Keratinocyte (primary cell): ENCODE data around the gene AGA. TPM values are rescaled to one million over a fixed set of nuclear protein-coding genes. Genes with fewer than 3 reads are reported as not detected.

ENCODE experiments used
- DNase-seq: peaks from one replicate; pipeline ENCODE4 v3.0.0-alpha.2; 2011; ENCODE audit warnings: low read depth, missing footprints, low spot score
- FAIRE-seq: peaks from 2 replicates; lab custom pipeline; 2011; peaks lifted over from hg19 to GRCh38; lab: Jason Lieb, UNC
- H2AFZ ChIP-seq: 2 replicates; pipeline ENCODE4 v1.6.0; 2012; ENCODE audit warnings: low read length, control low read depth, inconsistent platforms; ENCODE audit not compliant: control insufficient read depth
- H3K27ac ChIP-seq: 2 replicates; pipeline ENCODE4 v1.5.1; 2011; ENCODE audit warnings: low read length; ENCODE audit not compliant: control insufficient read depth, insufficient read depth
- H3K27me3 ChIP-seq: 3 replicates; pipeline ENCODE4 v1.6.0; 2011; ENCODE audit warnings: low read length; ENCODE audit not compliant: control insufficient read depth, insufficient read depth; ENCODE audit errors: extremely low read depth
- H3K36me3 ChIP-seq, 2 experiments: 2 replicates in 1 of 2; 3 replicates in 1 of 2; pipeline ENCODE4 v1.5.1; 2011; ENCODE audit warnings: low read length in 2 of 2, mild to moderate bottlenecking in 1 of 2; ENCODE audit not compliant: control insufficient read depth in 2 of 2, insufficient read depth in 2 of 2; ENCODE audit errors: extremely low read depth in 1 of 2
- H3K4me1 ChIP-seq: 3 replicates; pipeline ENCODE4 v1.5.1; 2011; ENCODE audit warnings: low read length; ENCODE audit not compliant: control insufficient read depth, insufficient read depth; ENCODE audit errors: extremely low read depth
- H3K4me2 ChIP-seq: 3 replicates; pipeline ENCODE4 v1.6.0; 2011; ENCODE audit warnings: low read depth, low read length; ENCODE audit not compliant: control insufficient read depth, insufficient read depth; ENCODE audit errors: extremely low read depth
- H3K4me3 ChIP-seq, 3 experiments: fragments of 200-600 bp in 1 of 3; sonication (generic) in 1 of 3; 2 replicates in 2 of 3; 3 replicates in 1 of 3; pipeline ENCODE4 v1.5.1; 2011 to 2016; ENCODE audit warnings: low read length in 3 of 3, mild to moderate bottlenecking in 3 of 3, control low read depth in 2 of 3, inconsistent platforms in 1 of 3, low read depth in 1 of 3, mixed read lengths in 1 of 3, mixed run types in 1 of 3, moderate library complexity in 1 of 3; ENCODE audit not compliant: control insufficient read depth in 2 of 3, insufficient read depth in 2 of 3; ENCODE audit errors: extremely low read depth in 1 of 3
- H3K79me2 ChIP-seq: 2 replicates; pipeline ENCODE4 v1.6.0; 2012; ENCODE audit warnings: low read length; ENCODE audit not compliant: control insufficient read depth, insufficient read depth
- H3K9ac ChIP-seq: 3 replicates; pipeline ENCODE4 v1.6.0; 2011; ENCODE audit warnings: low read length; ENCODE audit not compliant: control insufficient read depth, insufficient read depth; ENCODE audit errors: extremely low read depth
- H3K9me1 ChIP-seq: 3 replicates; pipeline ENCODE4 v1.6.0; 2011; ENCODE audit warnings: low read length; ENCODE audit not compliant: control insufficient read depth, insufficient read depth; ENCODE audit errors: extremely low read depth
- H3K9me3 ChIP-seq: 2 replicates; pipeline ENCODE4 v1.5.1; 2012; ENCODE audit warnings: low read depth, low read length; ENCODE audit not compliant: control insufficient read depth
- H4K20me1 ChIP-seq: 3 replicates; pipeline ENCODE4 v1.6.0; 2011; ENCODE audit warnings: low read length; ENCODE audit not compliant: control insufficient read depth, insufficient read depth; ENCODE audit errors: extremely low read depth
- EZH2 ChIP-seq: IDR thresholded peaks from one replicate; pipeline ENCODE4 v1.6.1; 2012; ENCODE audit warnings: inconsistent platforms, mild to moderate bottlenecking, low read length, moderate library complexity
- dilution Hi-C: fragments of 300-500 bp; cut with MboI; formaldehyde crosslinking; loops from one replicate; pipeline ENCODE4 v1.7.0; 2020; ENCODE audit warnings: low sequenced_read_pairs; ENCODE audit not compliant: extremely low pct_ligation_motif_present
- polyA plus RNA-seq, 5 experiments: library from polyadenylated mRNA; depleted of rRNA in 3 of 5; stranded (reverse) in 3 of 5; stranded (forward) in 1 of 5; unstranded in 1 of 5; fragments of >200 nt; gene quantifications; 1 replicate in 1 of 5; 2 replicates in 3 of 5; 3 replicates in 1 of 5; pipeline versions ENCODE4 v1.2.1 to v1.2.3, GENCODE V29; 2011 to 2012; ENCODE audit warnings: missing spikeins in 2 of 5, low read depth in 1 of 5, low replicate concordance in 1 of 5
- TF ChIP-seq, protein P1 (sequence below), 3 experiments: IDR thresholded peaks in 1 of 3; conservative IDR thresholded peaks in 1 of 3; optimal IDR thresholded peaks in 1 of 3; 2 replicates in 2 of 3; 3 replicates in 1 of 3; pipeline versions ENCODE3 to v1.5.1; 2011; ENCODE audit warnings: low read length in 3 of 3, mild to moderate bottlenecking in 3 of 3, moderate library complexity in 2 of 3, control low read depth in 1 of 3, inconsistent platforms in 1 of 3; ENCODE audit not compliant: insufficient read depth in 2 of 3; ENCODE audit errors: extremely low read depth in 1 of 3

The AGA gene
- polyA plus RNA-seq, 1 donor (not counting 4 experiments of a cell fraction or from before 2014, with no cell fraction given), result 16.7 TPM

DNA sequence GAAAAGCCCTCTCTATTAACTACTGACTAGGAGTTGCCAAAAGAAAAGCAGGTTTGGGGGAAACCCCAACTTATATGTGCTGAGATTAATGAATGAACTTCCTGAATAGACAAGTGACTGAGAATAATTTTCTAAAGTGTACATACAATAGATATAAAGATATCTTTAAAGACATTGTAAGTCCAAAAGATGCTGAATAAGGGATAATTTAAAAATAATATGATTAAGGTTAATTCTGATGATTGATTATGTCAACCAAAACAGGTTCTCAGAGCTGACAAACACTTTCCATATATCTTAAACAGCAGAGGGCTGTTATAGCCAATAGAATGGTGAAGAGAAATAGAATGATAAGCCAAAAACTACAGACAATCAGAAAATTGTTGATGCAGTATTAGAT is 28.6 kb downstream of the AGA start:
- no peaks in the 10 kb centered on the region for H3K9me1 ChIP-seq
- H3K9ac ChIP-seq, result no peak overlapping the region
- H2AFZ ChIP-seq, result no peak overlapping the region
- H3K4me2 ChIP-seq, result no peak overlapping the region
- H3K4me3 ChIP-seq, result no peak overlapping the region
- no peak for DNase-seq
- dilution Hi-C loops, result no loop called here
- H3K27ac ChIP-seq, result no peak overlapping the region
- H3K27me3 ChIP-seq, result no peaks in the 10 kb centered on the region
- H3K36me3 ChIP-seq, result no peaks in the 10 kb centered on the region
- no peaks in the 10 kb centered on the region for H3K4me1 ChIP-seq
- no peaks in the 10 kb centered on the region for H3K9me3 ChIP-seq
- no peak for FAIRE-seq
- TF ChIP-seq, protein P1, sequence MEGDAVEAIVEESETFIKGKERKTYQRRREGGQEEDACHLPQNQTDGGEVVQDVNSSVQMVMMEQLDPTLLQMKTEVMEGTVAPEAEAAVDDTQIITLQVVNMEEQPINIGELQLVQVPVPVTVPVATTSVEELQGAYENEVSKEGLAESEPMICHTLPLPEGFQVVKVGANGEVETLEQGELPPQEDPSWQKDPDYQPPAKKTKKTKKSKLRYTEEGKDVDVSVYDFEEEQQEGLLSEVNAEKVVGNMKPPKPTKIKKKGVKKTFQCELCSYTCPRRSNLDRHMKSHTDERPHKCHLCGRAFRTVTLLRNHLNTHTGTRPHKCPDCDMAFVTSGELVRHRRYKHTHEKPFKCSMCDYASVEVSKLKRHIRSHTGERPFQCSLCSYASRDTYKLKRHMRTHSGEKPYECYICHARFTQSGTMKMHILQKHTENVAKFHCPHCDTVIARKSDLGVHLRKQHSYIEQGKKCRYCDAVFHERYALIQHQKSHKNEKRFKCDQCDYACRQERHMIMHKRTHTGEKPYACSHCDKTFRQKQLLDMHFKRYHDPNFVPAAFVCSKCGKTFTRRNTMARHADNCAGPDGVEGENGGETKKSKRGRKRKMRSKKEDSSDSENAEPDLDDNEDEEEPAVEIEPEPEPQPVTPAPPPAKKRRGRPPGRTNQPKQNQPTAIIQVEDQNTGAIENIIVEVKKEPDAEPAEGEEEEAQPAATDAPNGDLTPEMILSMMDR (optimal IDR thresholded peaks at IDR 0.05 in 1 of 3, IDR thresholded peaks at IDR 0.05 in 1 of 3, conservative IDR thresholded peaks at IDR 0.05 in 1 of 3; ENCODE audit: extremely low read depth in 1 of 3, insufficient read depth in 2 of 3, low read length in 3 of 3), result no peak
- TF ChIP-seq EZH2, result no peak
- H4K20me1 ChIP-seq, result no peaks in the 10 kb centered on the region
- no peaks in the 10 kb centered on the region for H3K79me2 ChIP-seq

DNA sequence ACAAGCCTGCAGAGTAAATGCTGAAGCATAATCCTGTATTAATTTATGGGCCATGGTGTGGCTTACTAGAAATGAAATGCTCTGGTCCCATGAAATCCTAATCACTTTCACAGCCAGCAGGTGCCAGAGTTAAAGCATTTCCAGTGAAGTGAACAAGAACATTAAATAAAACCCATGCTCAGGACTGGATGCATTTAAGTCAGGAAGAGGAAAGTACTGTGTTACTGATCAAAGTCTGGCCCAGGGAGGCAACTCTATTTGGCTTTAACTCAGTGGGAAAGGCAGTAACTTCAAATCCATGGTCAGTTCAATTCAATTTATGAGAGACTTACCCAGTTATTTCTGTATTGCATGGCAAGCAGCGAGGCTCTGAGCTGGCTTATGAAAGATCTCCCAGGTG is 29.2 kb downstream of the AGA start:
- TF ChIP-seq, protein P1 (optimal IDR thresholded peaks at IDR 0.05 in 1 of 3, IDR thresholded peaks at IDR 0.05 in 1 of 3, conservative IDR thresholded peaks at IDR 0.05 in 1 of 3; ENCODE audit: extremely low read depth in 1 of 3, insufficient read depth in 2 of 3, low read length in 3 of 3), result no peak
- no peak for TF ChIP-seq EZH2
- H3K79me2 ChIP-seq, result no peaks in the 10 kb centered on the region
- H4K20me1 ChIP-seq, result no peaks in the 10 kb centered on the region
- FAIRE-seq, result no peak
- DNase-seq, result no peak
- dilution Hi-C loops, result no loop called here
- H3K9me3 ChIP-seq, result no peaks in the 10 kb centered on the region
- H3K36me3 ChIP-seq, result no peaks in the 10 kb centered on the region
- H2AFZ ChIP-seq, result no peak overlapping the region
- H3K27ac ChIP-seq, result no peak overlapping the region
- H3K4me3 ChIP-seq, result no peak overlapping the region
- no peaks in the 10 kb centered on the region for H3K27me3 ChIP-seq
- no peaks in the 10 kb centered on the region for H3K4me1 ChIP-seq
- no peak overlapping the region for H3K9ac ChIP-seq
- H3K4me2 ChIP-seq, result no peak overlapping the region
- no peaks in the 10 kb centered on the region for H3K9me1 ChIP-seq
